H1 (cell line): ENCODE measurements around the gene PTPRT. TPM values are rescaled to one million over a fixed set of nuclear protein-coding genes. Genes with fewer than 3 reads are reported as not detected.

Experiments
- CTCF ChIA-PET: fragments of 300-600 bp; sonication (Branson Sonifier 250); formaldehyde crosslinking; loops from one replicate; lab custom pipeline; 2021; ENCODE audit not compliant: partially characterized antibody; lab: Charles Lee
- POLR2A ChIA-PET: fragments of 300-600 bp; sonication (Branson Sonifier 250); formaldehyde crosslinking; loops from one replicate; lab custom pipeline; 2021; ENCODE audit warnings: inconsistent platforms; ENCODE audit not compliant: partially characterized antibody; lab: Charles Lee
- DNase-seq, 2 experiments: peaks; one replicate each; pipeline versions ENCODE4 v3.0.0 to v3.0.0-alpha.2; 2010 to 2022; ENCODE audit warnings: low spot score in 2 of 2, low read depth in 1 of 2, mixed read lengths in 1 of 2
- FAIRE-seq: peaks from 2 replicates; lab custom pipeline; 2011; peaks lifted over from hg19 to GRCh38; lab: Jason Lieb, UNC
- H2AFZ ChIP-seq: 2 replicates; pipeline ENCODE4 v1.8.1; 2012; ENCODE audit warnings: low read length, inconsistent platforms
- H2AK5ac ChIP-seq: 2 replicates; pipeline ENCODE4 v1.6.1; 2013; ENCODE audit warnings: low read depth, low read length
- H2BK120ac ChIP-seq: replicated peaks from 2 replicates; pipeline ENCODE3; 2013; ENCODE audit warnings: low read depth, low read length, inconsistent platforms
- H2BK12ac ChIP-seq: 2 replicates; pipeline ENCODE4 v1.6.1; 2013; ENCODE audit warnings: low read depth, low read length
- H2BK15ac ChIP-seq: 2 replicates; pipeline ENCODE4 v1.6.1; 2013; ENCODE audit warnings: low read length
- H2BK20ac ChIP-seq: 2 replicates; pipeline ENCODE4 v1.6.1; 2013; ENCODE audit warnings: low read length
- H2BK5ac ChIP-seq: 2 replicates; pipeline ENCODE4 v1.6.1; 2013; ENCODE audit warnings: low read depth, low read length
- H3K14ac ChIP-seq: 2 replicates; pipeline ENCODE4 v1.6.1; 2013; ENCODE audit warnings: inconsistent platforms; ENCODE audit not compliant: insufficient read length
- H3K18ac ChIP-seq: 2 replicates; pipeline ENCODE4 v1.6.1; 2013; ENCODE audit warnings: low read length; ENCODE audit errors: extremely low read depth
- H3K23ac ChIP-seq: 2 replicates; pipeline ENCODE4 v1.6.1; 2013; ENCODE audit warnings: inconsistent platforms; ENCODE audit not compliant: insufficient read length
- H3K23me2 ChIP-seq: 2 replicates; pipeline ENCODE4 v1.6.1; 2013; ENCODE audit warnings: low read depth, low read length
- H3K27ac ChIP-seq: 2 replicates; pipeline ENCODE4 v1.6.1; 2011; ENCODE audit warnings: low read depth, low read length, inconsistent platforms
- H3K27me3 ChIP-seq, 4 experiments: replicated peaks in 1 of 4; 1 replicate in 1 of 4; 2 replicates in 3 of 4; pipeline versions ENCODE4 v1.6.1 to v1.8.1; 2011 to 2013; ENCODE audit warnings: low read length in 3 of 4, mild to moderate bottlenecking in 3 of 4, inconsistent platforms in 2 of 4, mixed read lengths in 2 of 4, moderate library complexity in 1 of 4; ENCODE audit not compliant: control insufficient read depth in 3 of 4, insufficient read depth in 3 of 4; ENCODE audit errors: extremely low read depth in 1 of 4
- H3K36me3 ChIP-seq, 4 experiments: 2 replicates each; pipeline versions ENCODE4 v1.6.1 to v1.8.1; 2011 to 2013; ENCODE audit warnings: mild to moderate bottlenecking in 4 of 4, low read length in 3 of 4, moderate library complexity in 2 of 4, control low read depth in 1 of 4, inconsistent platforms in 1 of 4; ENCODE audit not compliant: insufficient read depth in 4 of 4, control insufficient read depth in 2 of 4
- H3K4ac ChIP-seq: replicated peaks from 2 replicates; pipeline ENCODE3; 2013; ENCODE audit warnings: low read length, low read depth, mixed read lengths, inconsistent platforms; ENCODE audit not compliant: insufficient read length
- H3K4me1 ChIP-seq, 4 experiments: replicated peaks in 1 of 4; 1 replicate in 1 of 4; 2 replicates in 3 of 4; pipeline versions ENCODE4 v1.6.1 to v1.8.1; 2011 to 2013; ENCODE audit warnings: low read length in 3 of 4, inconsistent platforms in 2 of 4, mixed read lengths in 1 of 4; ENCODE audit not compliant: insufficient read depth in 4 of 4, control insufficient read depth in 3 of 4
- H3K4me2 ChIP-seq, 2 experiments: 2 replicates each; pipeline versions ENCODE4 v1.6.1 to v1.8.1; 2011 to 2013; ENCODE audit warnings: low read depth in 2 of 2, low read length in 2 of 2, control low read depth in 1 of 2, inconsistent platforms in 1 of 2, mild to moderate bottlenecking in 1 of 2; ENCODE audit not compliant: insufficient read depth in 1 of 2
- H3K4me3 ChIP-seq, 4 experiments: fragments of 200-600, 300-600 bp in 1 of 4; sonication (generic), shearing (Covaris generic), sonication (Bioruptor Twin) in 1 of 4; 2 replicates each; pipeline versions ENCODE4 v1.5.1 to v1.8.1; 2011 to 2016; ENCODE audit warnings: low read length in 4 of 4, low read depth in 3 of 4, control low read depth in 2 of 4, inconsistent platforms in 2 of 4, mild to moderate bottlenecking in 2 of 4, mixed read lengths in 1 of 4, moderate library complexity in 1 of 4; ENCODE audit not compliant: insufficient read depth in 2 of 4; ENCODE audit errors: extremely low read depth in 1 of 4
- H3K56ac ChIP-seq: replicated peaks from 2 replicates; pipeline ENCODE3; 2013; ENCODE audit warnings: low read depth, mild to moderate bottlenecking, mixed read lengths, low read length, inconsistent platforms; ENCODE audit not compliant: insufficient read length
- H3K79me1 ChIP-seq: 2 replicates; pipeline ENCODE4 v1.6.1; 2013; ENCODE audit warnings: low read depth, low read length, control low read depth
- H3K79me2 ChIP-seq, 2 experiments: 2 replicates each; pipeline versions ENCODE4 v1.6.1 to v1.8.1; 2012 to 2013; ENCODE audit warnings: low read length in 2 of 2, mild to moderate bottlenecking in 2 of 2, inconsistent platforms in 1 of 2; ENCODE audit not compliant: insufficient read depth in 2 of 2, control insufficient read depth in 1 of 2
- H3K9ac ChIP-seq, 4 experiments: replicated peaks in 1 of 4; 1 replicate in 1 of 4; 2 replicates in 3 of 4; pipeline versions ENCODE4 v1.6.1 to v1.8.1; 2011 to 2013; ENCODE audit warnings: low read depth in 3 of 4, low read length in 3 of 4, control low read depth in 2 of 4, mild to moderate bottlenecking in 2 of 4, moderate library complexity in 2 of 4, inconsistent platforms in 1 of 4; ENCODE audit errors: extremely low read depth in 1 of 4
- H3K9me3 ChIP-seq, 2 experiments: 2 replicates each; pipeline versions ENCODE4 v1.6.1 to v1.8.1; 2012 to 2013; ENCODE audit warnings: mild to moderate bottlenecking in 2 of 2, moderate library complexity in 2 of 2, control low read depth in 1 of 2, inconsistent platforms in 1 of 2, low read depth in 1 of 2, low read length in 1 of 2, mixed read lengths in 1 of 2; ENCODE audit not compliant: insufficient read depth in 2 of 2
- H4K20me1 ChIP-seq, 2 experiments: replicated peaks in 1 of 2; 2 replicates each; pipeline versions ENCODE3 to v1.8.1; 2011 to 2013; ENCODE audit warnings: inconsistent platforms in 2 of 2, low read length in 2 of 2, mild to moderate bottlenecking in 1 of 2; ENCODE audit not compliant: insufficient read depth in 2 of 2, control insufficient read depth in 1 of 2
- H4K5ac ChIP-seq: 2 replicates; pipeline ENCODE4 v1.6.1; 2013; ENCODE audit warnings: low read length, low read depth, mixed read lengths, inconsistent platforms; ENCODE audit not compliant: insufficient read length
- H4K8ac ChIP-seq: 2 replicates; pipeline ENCODE4 v1.8.0; 2013; ENCODE audit warnings: mild to moderate bottlenecking, moderate library complexity, low read length, inconsistent platforms; ENCODE audit not compliant: insufficient read depth; ENCODE audit errors: extremely low read depth
- H4K91ac ChIP-seq: replicated peaks from 2 replicates; pipeline ENCODE3; 2013; ENCODE audit warnings: low read length, mixed read lengths, inconsistent platforms; ENCODE audit not compliant: insufficient read length
- WGBS, 2 experiments: shearing (Covaris generic) in 1 of 2; methylation state at CpG; one replicate each; pipeline versions ENCODE4 v1.1.6 to v1.1.7; 2013 to 2015; ENCODE audit warnings: low lambda C conversion rate in 2 of 2, mixed read lengths in 2 of 2, inconsistent platforms in 1 of 2, low coverage in 1 of 2, missing lambda C conversion rate in 1 of 2; ENCODE audit not compliant: insufficient replicate concordance in 2 of 2, insufficient coverage in 1 of 2, insufficient read length in 1 of 2; ENCODE audit errors: extremely low coverage in 1 of 2, missing lambda C conversion rate in 1 of 2; 5-methylcytosine and 5-hydroxymethylcytosine counted together
- polyA plus RNA-seq, 7 experiments: library from polyadenylated mRNA; depleted of rRNA in 3 of 7; stranded (reverse) in 5 of 7; unstranded in 2 of 7; fragments of >200 nt in 5 of 7; fragments of 200-250 nt in 2 of 7; gene quantifications; 1 replicate in 5 of 7; 2 replicates in 1 of 7; 4 replicates in 1 of 7; pipeline versions ENCODE4 v1.2.1 to v1.2.3, GENCODE V29; 2011 to 2013; ENCODE audit warnings: missing spikeins in 2 of 7, mixed read lengths in 2 of 7
- total RNA-seq: library from RNA; stranded (reverse); fragmentation: NEBNext Ultra II Directional; extraction: Animal tissue kit (Norgen Biotek cat#: 25700); gene quantifications from 2 replicates; pipeline ENCODE4 v1.2.1, GENCODE V29; 2021

PTPRT gene
- total and polyA plus RNA-seq, 2 of the 8 experiments (the other 6 are each of a cell fraction or from before 2014, with no cell fraction given): 0.33 to 1.8 TPM

DNA sequence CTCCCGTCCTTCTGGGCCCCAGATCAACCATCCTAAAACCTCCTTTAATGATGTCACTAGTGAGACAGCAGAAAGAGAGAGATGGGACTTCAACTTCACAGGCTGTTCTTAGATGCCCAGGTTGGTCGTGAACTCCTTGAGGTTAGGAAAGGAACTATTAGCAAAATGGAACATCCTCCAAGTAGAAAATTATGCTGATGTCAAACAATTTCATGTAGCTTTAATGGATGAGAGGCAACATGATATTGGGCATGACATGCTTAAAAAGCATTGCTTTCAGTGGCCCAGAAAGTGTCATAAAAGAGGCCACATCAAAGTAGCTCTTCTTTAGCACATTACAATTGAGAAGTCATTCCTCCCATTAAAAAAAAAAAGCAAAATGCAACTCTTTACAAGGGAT is 248.1 kb downstream of the PTPRT start:
- H2BK120ac ChIP-seq: no peak overlapping the region
- H3K14ac ChIP-seq: no peak overlapping the region
- no peak overlapping the region for H2BK15ac ChIP-seq
- CTCF ChIA-PET: interaction anchor here (0.6 to 1.1 kb wide), 3 partner anchors 45 to 94 kb away, joined by 3 read pairs; no protein-coding TSS in a partner anchor
- no peak overlapping the region for H3K9ac ChIP-seq
- H2AK5ac ChIP-seq: no peak overlapping the region
- no peaks in the 10 kb centered on the region for H3K36me3 ChIP-seq
- H2BK5ac ChIP-seq: no peak overlapping the region
- H2AFZ ChIP-seq: no peak overlapping the region
- no peaks in the 10 kb centered on the region for H3K27me3 ChIP-seq
- 94% methylated on average over 2 of the region's 2 CpGs; no CpG with 5 or more reads in 1 of the 2 experiments for WGBS, 2 experiments
- no peak overlapping the region for H3K18ac ChIP-seq
- H3K9me3 ChIP-seq: no peaks in the 10 kb centered on the region
- H3K4me3 ChIP-seq: no peak overlapping the region
- no peaks in the 10 kb centered on the region for H3K79me1 ChIP-seq
- H3K23me2 ChIP-seq: no peaks in the 10 kb centered on the region
- H4K91ac ChIP-seq: no peak overlapping the region
- H2BK20ac ChIP-seq: no peak overlapping the region
- FAIRE-seq (no peak), DNase-seq (no peak)
- no peaks in the 10 kb centered on the region for H4K20me1 ChIP-seq
- POLR2A ChIA-PET: no interaction called here
- H2BK12ac ChIP-seq: no peak overlapping the region
- no peak overlapping the region for H4K5ac ChIP-seq
- H3K79me2 ChIP-seq: no peaks in the 10 kb centered on the region
- H3K4ac ChIP-seq: no peak overlapping the region
- peaks cover 0 to 3% (median 0%) of the 10 kb centered on the region in 4 experiments; a peak in 1 of 7 replicates for H3K4me1 ChIP-seq
- no peak overlapping the region for H3K27ac ChIP-seq
- H3K56ac ChIP-seq: no peak overlapping the region
- no peak overlapping the region for H3K23ac ChIP-seq
- H3K4me2 ChIP-seq: no peak overlapping the region
- no peak overlapping the region for H4K8ac ChIP-seq
